Thoracic aorta (tissue), 2 donors: ENCODE measurements around the gene ZNF282. TPM values are rescaled to one million over a fixed set of nuclear protein-coding genes. Genes with fewer than 3 reads are reported as not detected.
"Not testable (repeated sequence)": the region's sequence is repeated elsewhere in the genome, so short reads cannot be mapped to it uniquely, and the experiment has no call there.

Source experiments
- ATAC-seq: fragments of 150-250 bp; one replicate; pipeline ENCODE4 v1.8.0; 2017; ENCODE audit warnings: low read depth; ENCODE audit not compliant: insufficient number of reproducible peaks, low FRiP score
- DNase-seq: peaks from one replicate; pipeline ENCODE4 v3.0.0-alpha.2; 2020; ENCODE audit warnings: low spot score
- H3K27ac ChIP-seq, 2 donors: fragments of 200-600 bp; sonication (generic); 1 replicate in 1 of 2; 2 replicates in 1 of 2; pipeline ENCODE4 v1.5.1; 2016; ENCODE audit warnings: mild to moderate bottlenecking in 2 of 2, moderate library complexity in 2 of 2
- H3K27me3 ChIP-seq: fragments of 200-600 bp; sonication (generic); replicated peaks from 2 replicates; pipeline ENCODE4 v1.6.0; 2016; ENCODE audit warnings: mild to moderate bottlenecking; ENCODE audit not compliant: insufficient read depth
- H3K36me3 ChIP-seq: fragments of 200-600 bp; sonication (generic); one replicate; pipeline ENCODE4 v1.5.1; 2016
- H3K4me1 ChIP-seq, 2 donors: fragments of 200-600 bp; sonication (generic); 1 replicate in 1 of 2; 2 replicates in 1 of 2; pipeline versions ENCODE4 v1.5.1 to v1.6.0; 2016; ENCODE audit warnings: low read depth in 2 of 2, mild to moderate bottlenecking in 1 of 2; ENCODE audit not compliant: control insufficient read depth in 1 of 2
- H3K4me3 ChIP-seq: fragments of 200-600 bp; sonication (generic); 2 replicates; pipeline ENCODE4 v1.5.1; 2016; ENCODE audit warnings: mild to moderate bottlenecking
- H3K9me3 ChIP-seq: fragments of 200-600 bp; sonication (generic); 2 replicates; pipeline ENCODE4 v1.5.1; 2016
- total RNA-seq, 2 donors: library from RNA; depleted of rRNA; stranded (reverse); fragments of >200 nt; gene quantifications; one replicate each; pipeline versions ENCODE4 v1.1.0 to v1.2.3, GENCODE V29; 2016
- TF ChIP-seq, protein P1 (sequence below): fragments of 200-600 bp; sonication (generic); IDR thresholded peaks from one replicate; pipeline ENCODE4 v1.5.1; 2019; ENCODE audit warnings: antibody characterized with exemption

ZNF282 gene
- total RNA-seq, 2 donors from 2014 or later, result 11.1 to 20.7 TPM

DNA sequence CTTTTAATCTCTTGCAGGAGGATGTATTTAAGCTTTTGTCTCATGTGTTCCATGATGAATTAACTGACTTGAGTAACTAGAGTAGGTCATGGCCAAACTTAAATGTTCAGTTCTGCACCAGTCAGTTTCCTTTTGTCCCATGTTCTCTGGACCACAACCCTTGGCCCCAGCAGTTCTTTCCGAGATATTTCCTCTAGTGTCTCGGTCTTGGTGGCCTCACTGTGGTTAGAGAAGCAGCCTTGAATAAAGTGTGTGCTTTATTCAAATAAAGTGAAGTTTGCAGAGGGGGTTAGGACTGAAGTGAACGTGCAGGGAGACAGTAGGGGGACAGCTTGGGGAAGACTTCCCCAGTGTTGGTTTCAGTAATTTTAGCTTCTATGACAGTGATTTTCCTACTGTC lies 53.4 kb downstream of the ZNF282 start:
- no peaks in the 10 kb centered on the region for H3K27me3 ChIP-seq
- peaks cover 27% of the 10 kb centered on the region for H3K36me3 ChIP-seq
- no peak overlapping the region for H3K27ac ChIP-seq
- no peak overlapping the region for H3K4me3 ChIP-seq
- ATAC-seq, result no peak
- no peaks in the 10 kb centered on the region for H3K4me1 ChIP-seq
- no peak for DNase-seq
- TF ChIP-seq, protein P1, sequence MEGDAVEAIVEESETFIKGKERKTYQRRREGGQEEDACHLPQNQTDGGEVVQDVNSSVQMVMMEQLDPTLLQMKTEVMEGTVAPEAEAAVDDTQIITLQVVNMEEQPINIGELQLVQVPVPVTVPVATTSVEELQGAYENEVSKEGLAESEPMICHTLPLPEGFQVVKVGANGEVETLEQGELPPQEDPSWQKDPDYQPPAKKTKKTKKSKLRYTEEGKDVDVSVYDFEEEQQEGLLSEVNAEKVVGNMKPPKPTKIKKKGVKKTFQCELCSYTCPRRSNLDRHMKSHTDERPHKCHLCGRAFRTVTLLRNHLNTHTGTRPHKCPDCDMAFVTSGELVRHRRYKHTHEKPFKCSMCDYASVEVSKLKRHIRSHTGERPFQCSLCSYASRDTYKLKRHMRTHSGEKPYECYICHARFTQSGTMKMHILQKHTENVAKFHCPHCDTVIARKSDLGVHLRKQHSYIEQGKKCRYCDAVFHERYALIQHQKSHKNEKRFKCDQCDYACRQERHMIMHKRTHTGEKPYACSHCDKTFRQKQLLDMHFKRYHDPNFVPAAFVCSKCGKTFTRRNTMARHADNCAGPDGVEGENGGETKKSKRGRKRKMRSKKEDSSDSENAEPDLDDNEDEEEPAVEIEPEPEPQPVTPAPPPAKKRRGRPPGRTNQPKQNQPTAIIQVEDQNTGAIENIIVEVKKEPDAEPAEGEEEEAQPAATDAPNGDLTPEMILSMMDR, result no peak
- no peaks in the 10 kb centered on the region for H3K9me3 ChIP-seq

DNA sequence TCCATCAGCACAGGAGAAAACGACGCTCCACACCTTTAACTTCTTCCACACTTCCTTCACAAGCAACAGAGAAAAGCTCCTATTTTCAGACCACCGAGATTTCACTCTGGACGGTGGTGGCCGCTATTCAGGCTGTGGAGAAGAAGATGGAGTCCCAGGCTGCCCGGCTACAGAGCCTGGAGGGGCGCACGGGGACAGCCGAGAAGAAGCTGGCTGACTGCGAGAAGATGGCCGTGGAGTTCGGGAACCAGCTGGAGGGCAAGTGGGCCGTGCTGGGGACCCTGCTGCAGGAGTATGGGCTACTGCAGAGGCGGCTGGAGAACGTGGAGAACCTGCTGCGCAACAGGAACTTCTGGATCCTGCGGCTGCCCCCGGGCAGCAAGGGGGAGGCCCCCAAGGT lies 54.8 kb downstream of the ZNF282 start:
- H3K36me3 ChIP-seq, result peaks cover 31% of the 10 kb centered on the region
- ATAC-seq, DNase-seq: not testable (repeated sequence)

DNA sequence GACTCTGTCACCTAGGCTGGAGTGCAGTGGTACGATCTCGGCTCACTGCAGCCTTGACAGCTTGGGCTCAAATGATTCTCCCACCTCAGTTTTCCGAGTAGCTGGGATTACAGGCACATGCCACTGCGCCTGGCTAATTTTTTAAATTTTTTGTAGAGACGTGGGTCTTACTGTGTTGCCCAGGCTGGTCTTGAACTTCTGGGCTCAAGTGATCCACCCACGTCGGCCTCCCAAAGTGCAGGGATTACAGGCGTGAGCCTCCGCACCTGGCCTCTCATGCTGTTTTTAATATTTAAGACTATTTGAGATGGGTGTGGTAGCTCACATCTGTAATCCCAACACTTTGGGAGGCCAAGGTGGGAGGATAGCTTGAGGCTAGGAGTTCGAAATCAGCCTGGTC lies 56.2 kb downstream of the ZNF282 start:
- H3K36me3 ChIP-seq, result peaks cover 36% of the 10 kb centered on the region

More for the DNA sequence above, 54.8 kb downstream of the ZNF282 start:
- H3K4me3 ChIP-seq, H3K9me3 ChIP-seq, H3K27me3 ChIP-seq, H3K27ac ChIP-seq, H3K4me1 ChIP-seq: not testable (repeated sequence)

DNA sequence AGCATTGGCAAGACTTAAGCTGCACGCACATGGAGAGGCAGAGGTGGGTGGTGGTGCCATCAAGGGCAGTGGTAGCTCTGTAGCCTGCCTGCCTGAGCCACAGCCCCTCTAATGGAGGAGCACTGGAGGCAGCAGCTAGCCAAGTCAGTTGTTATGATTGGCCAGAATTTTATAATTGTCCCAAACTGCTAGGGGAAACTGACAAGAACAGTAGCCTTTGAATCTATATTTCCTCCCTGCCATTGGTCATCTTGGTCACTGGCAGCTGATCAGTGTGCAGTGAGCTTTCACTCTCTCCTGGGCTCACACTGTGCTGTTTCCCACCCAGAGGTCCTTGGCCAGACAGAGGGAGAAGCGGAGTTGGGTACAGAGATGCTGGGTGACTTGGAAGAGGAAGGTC lies 57.0 kb downstream of the ZNF282 start:
- TF ChIP-seq, protein P1, result no peak
- Histone ChIP-seq H3K36me3 (peaks cover 36% of the 10 kb centered on the region), H3K9me3 (no peaks in the 10 kb centered on the region), H3K27me3 (no peaks in the 10 kb centered on the region), H3K4me1 (no peaks in the 10 kb centered on the region), H3K27ac (no peak overlapping the region), H3K4me3 (no peak overlapping the region)
- ATAC-seq (no peak), DNase-seq (no peak)

More for the DNA sequence above, 56.2 kb downstream of the ZNF282 start:
- H3K27ac ChIP-seq, DNase-seq, H3K4me3 ChIP-seq, ATAC-seq, H3K9me3 ChIP-seq, H3K4me1 ChIP-seq, H3K27me3 ChIP-seq: not testable (repeated sequence)

DNA sequence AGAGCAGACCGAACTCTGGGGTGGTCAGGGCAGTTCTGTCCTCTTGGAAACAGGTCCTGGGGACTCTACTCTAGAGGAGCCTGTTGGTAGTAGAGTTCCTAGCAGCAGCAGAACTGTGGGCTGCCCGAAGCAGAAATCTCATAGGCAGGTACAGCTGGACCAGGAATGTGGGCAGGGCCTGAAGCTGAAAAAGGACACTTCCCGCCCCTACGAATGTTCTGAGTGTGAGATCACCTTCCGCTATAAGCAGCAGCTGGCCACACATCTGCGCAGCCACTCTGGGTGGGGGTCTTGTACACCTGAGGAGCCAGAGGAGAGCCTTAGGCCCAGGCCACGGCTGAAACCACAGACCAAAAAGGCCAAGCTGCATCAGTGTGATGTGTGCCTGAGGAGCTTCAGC lies 58.3 kb downstream of the ZNF282 start:
- TF ChIP-seq, protein P1, result no peak
- peaks cover 36% of the 10 kb centered on the region for H3K36me3 ChIP-seq
- no peak overlapping the region for H3K4me3 ChIP-seq
- no peak overlapping the region for H3K27ac ChIP-seq
- no peaks in the 10 kb centered on the region for H3K9me3 ChIP-seq
- ATAC-seq (no peak), DNase-seq (no peak)
- no peaks in the 10 kb centered on the region for H3K27me3 ChIP-seq
- H3K4me1 ChIP-seq, result no peaks in the 10 kb centered on the region

DNA sequence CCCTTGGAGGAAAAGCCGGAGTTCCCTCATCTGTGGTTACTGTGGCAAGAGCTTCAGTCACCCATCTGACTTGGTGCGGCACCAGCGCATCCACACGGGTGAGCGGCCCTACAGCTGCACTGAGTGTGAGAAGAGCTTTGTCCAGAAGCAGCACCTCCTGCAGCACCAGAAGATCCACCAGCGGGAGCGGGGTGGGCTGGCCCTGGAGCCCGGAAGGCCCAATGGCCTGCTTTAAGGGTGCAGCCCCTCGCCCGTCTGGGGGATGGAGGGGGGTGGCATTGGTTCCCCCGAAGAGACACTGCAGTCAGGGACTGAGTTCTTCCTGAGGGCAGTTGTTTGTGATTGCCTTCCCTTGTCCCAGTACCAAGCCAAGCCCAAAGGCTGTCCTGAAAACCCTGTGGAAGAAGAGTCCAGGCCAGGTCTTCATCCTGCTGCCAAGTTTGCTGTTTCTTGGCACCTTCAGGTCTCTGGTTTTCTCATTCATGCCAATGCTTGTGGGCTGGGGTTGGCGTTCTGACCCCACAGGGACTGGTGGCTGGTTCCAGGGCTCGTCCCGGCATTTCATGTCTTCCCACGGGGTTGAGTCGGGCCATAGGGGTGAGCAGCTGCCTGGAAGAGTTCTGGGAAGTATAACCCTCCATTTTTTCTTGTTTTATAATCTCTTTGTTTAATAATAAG lies 59.0 kb downstream of the ZNF282 start:
- Histone ChIP-seq H3K27ac (no peak overlapping the region), H3K36me3 (peaks cover 36% of the 10 kb centered on the region), H3K27me3 (no peaks in the 10 kb centered on the region), H3K9me3 (no peaks in the 10 kb centered on the region), H3K4me1 (no peaks in the 10 kb centered on the region), H3K4me3 (no peak overlapping the region)
- ATAC-seq (no peak), DNase-seq (no peak)
- TF ChIP-seq, protein P1, result no peak
